PC-9 (cell line): Measurements from ENCODE around the gene DNAJC3.

Experiments used
- EZH2 ChIP-seq: fragments of 200-600 bp; sonication (generic); IDR thresholded peaks from 2 replicates; pipeline ENCODE4 v1.8.0; 2017; ENCODE audit warnings: antibody characterized with exemption, low read depth
- TF ChIP-seq, protein P1 (sequence below): fragments of 200-600 bp; sonication (generic); conservative IDR thresholded peaks from 2 replicates; pipeline ENCODE4 v1.6.1; 2017; ENCODE audit warnings: mixed run types, antibody characterized with exemption, mild to moderate bottlenecking, moderate library complexity

DNA sequence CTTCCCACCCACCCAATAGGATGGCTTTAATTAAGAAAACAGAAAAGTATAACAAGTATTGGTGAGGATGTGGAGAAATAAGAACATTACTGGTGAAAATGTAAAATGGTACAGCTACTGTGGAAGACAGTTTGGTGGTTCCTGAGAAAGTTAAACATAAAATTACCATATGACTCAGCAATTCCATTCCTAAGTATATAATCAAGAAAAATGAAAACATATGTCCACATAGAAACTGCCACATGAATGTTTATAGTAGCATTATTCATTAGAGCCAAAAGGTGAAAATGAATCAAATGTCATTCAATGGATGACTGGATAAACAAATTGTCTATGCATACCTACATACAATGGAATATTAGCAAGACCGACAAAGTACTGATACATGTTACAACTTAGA is 49.3 kb upstream of the DNAJC3 start:
- TF ChIP-seq, protein P1, sequence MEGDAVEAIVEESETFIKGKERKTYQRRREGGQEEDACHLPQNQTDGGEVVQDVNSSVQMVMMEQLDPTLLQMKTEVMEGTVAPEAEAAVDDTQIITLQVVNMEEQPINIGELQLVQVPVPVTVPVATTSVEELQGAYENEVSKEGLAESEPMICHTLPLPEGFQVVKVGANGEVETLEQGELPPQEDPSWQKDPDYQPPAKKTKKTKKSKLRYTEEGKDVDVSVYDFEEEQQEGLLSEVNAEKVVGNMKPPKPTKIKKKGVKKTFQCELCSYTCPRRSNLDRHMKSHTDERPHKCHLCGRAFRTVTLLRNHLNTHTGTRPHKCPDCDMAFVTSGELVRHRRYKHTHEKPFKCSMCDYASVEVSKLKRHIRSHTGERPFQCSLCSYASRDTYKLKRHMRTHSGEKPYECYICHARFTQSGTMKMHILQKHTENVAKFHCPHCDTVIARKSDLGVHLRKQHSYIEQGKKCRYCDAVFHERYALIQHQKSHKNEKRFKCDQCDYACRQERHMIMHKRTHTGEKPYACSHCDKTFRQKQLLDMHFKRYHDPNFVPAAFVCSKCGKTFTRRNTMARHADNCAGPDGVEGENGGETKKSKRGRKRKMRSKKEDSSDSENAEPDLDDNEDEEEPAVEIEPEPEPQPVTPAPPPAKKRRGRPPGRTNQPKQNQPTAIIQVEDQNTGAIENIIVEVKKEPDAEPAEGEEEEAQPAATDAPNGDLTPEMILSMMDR: no peak
- no peak for TF ChIP-seq EZH2
